NCI-H748 (cell line): Measurements from ENCODE around the gene TNFRSF4.
"Not testable (repeated sequence)": the region's sequence is repeated elsewhere in the genome, so short reads cannot be mapped to it uniquely, and the experiment has no call there.

Experiments
- DNase-seq: peaks from one replicate; lab custom pipeline; 2025; ENCODE audit not compliant: unreplicated experiment; lab: John Stamatoyannopoulos, UW

The TNFRSF4 gene

DNA sequence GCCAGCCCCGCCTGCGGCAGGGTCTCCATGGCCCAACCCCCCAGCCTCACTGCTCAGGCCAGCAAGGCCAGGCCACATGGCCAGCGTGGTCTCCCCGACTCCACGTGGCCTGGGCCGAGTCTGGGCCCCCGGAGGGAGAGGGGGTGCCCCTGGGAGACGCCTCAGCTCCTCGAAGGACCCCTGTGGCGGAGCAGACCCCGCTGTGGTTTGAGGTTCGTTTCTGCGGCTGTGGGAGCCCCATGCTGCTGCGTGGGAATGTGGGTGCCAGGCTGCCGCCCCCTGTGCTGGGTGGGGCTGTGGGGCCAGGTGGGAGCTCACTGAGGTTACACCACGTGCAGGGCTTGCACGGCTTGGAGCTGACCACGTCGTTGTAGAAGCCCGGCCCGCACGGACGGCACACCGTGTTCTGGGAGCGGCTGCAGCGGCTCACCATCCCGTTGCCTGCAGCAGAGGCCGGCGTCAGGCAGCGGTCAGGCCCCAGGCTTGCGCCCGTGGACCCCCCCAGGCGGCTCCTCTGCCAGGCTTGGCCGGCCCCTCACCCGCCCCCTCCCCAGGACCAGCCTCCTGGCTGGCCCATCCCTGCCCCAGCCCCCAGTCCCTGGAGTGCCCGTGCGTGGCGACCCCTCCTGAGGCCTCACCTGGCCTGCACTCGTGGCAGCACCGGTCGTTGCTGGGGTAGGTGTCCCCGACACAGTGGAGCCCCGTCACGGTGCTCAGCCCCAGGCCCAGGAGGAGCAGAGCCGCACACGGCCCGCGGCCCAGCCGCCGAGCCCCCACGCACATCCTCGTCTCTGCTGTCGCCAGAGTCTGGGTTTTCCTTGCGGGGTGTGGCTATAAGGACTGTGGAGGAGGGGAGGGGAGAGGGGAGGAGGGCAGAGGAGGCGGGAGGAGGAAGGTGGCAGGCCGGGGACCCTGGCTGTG is at the start of gene TNFRSF4:
Gene TNFRSF4, minus strand, starts transcription at position 809 of the 921 bp plus-strand sequence. Its CDS starts 26 bp downstream, at position 783.
- no peak for DNase-seq

GRCh38 chr1:1262758-1263157 is 48.8 kb upstream of the TNFRSF4 start:
- DNase-seq, result no peak

DNA sequence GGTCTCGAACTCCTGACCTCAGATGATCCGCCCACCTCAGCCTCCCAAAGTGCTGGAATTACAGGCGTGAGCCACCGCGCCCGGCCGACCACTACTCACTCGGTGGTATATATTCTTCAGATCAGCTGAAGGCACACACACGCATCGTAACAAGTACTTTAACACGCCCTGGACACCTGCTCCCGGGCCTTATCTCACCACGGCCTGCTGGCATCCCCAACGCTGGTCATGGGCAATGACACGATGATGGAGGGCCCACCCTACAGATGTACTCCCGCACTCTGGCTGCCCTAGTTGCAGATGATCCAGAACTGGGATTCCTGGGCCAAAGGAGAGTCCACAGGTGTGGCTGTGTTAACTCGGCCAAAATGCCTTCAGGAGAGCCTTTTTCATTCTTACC is 48.1 kb upstream of the TNFRSF4 start:
- no peak for DNase-seq

- DNase-seq, result no peak
Measured at GRCh38 chr1:1260843-1261560, 47.0 kb upstream of the TNFRSF4 start.

GRCh38 chr1:1259951-1260600 is 46.1 kb upstream of the TNFRSF4 start:
- DNase-seq, result no peak

- no peak for DNase-seq
Measured at GRCh38 chr1:1259540-1259939, 45.6 kb upstream of the TNFRSF4 start.

- no peak for DNase-seq
Measured at GRCh38 chr1:1259119-1259488, 45.2 kb upstream of the TNFRSF4 start.

DNA sequence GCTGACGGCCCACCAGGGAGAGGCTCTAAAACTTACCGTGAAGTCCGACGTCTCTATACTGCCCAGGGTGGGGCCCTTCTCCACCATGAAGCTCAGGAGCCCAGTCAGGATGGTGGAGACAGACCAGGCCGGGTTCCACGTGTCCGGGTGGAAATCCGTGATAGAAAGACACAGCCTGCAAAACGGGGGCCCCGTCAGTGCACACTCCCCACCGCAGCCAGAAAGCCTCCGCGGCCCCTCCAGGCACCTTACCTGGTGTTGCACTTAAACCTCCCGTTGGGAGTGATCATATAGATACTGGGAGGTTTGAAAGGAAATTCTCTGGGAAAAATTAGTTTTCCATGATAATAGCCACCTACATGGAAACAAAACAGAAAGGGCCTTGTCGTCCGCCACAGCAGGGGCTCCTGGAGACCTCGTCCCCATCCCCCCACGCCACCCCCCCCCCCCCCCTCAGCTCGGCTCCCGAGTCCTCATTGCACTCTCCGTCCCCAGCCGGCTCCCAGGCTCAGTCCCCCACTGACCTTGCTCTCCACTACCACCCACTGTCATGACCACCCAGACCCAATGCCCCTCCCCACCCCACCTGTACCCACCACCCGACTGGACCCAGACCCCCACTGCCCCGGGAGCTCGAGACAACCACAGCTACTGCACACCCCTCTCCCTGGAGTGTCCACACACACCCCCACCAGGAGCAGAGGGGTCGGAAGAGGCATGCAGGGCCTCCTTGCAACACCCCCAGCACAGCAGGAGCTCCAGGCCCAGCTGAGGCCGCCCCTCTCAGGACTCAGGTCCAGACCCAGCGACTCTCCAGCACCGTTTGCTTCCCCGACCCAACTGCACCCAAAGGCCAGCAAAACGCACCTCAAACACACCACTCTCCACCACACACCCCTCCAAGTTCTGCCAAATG is 43.3 kb upstream of the TNFRSF4 start:
- DNase-seq, result no peak

GRCh38 chr1:1255611-1256010 is 41.7 kb upstream of the TNFRSF4 start:
- no peak for DNase-seq

DNA sequence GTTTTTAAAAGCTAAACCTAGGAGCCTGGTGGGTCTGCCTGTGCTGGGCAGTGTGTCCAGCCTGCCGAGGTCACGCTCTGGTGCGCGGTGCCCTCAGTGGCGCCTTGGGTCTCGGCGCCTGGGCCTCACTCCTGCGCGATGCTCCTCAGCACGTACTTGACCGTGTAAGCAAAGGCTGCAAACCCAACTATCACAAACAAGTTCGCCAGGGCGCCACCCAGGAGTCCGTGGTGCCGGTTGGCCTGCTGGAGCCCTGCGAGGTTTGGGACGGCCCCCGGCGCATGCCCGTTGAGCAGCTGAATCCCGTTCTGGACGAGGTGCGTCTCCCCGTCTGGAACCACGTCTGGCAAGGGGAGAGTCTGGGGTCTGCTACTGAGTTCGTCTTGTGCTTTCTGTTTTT is 41.1 kb upstream of the TNFRSF4 start:
- no peak for DNase-seq

DNA sequence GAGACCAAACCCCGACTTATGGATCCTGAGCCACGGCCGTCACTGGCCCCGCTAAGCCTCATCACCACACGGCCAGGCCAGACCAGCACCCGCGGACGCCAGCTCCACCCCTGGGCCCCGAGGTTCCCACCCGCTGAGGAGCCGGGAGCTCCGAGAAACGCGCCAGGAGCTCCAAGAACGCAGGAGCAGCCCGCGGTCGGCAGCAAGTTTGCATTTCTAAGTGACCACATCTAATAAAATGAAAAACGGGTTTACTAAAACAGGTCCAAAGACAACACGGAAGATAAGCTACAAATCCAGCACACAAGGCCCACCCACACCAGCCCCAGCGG is 40.7 kb upstream of the TNFRSF4 start:
- no peak for DNase-seq

GRCh38 chr1:1253972-1254666 is 40.2 kb upstream of the TNFRSF4 start:
- no peak for DNase-seq

DNA sequence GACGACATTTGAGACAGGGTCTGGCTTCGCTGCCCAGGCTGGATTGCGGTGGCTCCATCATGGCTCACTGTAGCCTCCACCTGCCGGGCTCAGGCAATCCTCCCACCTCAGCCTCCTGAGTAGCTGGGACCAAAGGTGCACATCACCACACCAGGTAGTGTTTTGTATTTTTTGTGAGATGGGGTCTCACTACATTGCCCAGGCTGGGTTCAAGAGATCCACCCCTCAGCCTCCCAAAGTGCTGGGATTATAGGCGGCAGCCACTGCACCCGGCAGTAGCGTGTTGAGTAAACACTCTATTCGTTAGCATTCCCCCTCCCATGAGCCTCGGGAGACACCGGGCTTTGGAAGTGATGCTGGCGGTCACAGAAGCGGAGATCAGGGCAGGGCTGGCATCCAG is 39.4 kb upstream of the TNFRSF4 start:
- no peak for DNase-seq

DNA sequence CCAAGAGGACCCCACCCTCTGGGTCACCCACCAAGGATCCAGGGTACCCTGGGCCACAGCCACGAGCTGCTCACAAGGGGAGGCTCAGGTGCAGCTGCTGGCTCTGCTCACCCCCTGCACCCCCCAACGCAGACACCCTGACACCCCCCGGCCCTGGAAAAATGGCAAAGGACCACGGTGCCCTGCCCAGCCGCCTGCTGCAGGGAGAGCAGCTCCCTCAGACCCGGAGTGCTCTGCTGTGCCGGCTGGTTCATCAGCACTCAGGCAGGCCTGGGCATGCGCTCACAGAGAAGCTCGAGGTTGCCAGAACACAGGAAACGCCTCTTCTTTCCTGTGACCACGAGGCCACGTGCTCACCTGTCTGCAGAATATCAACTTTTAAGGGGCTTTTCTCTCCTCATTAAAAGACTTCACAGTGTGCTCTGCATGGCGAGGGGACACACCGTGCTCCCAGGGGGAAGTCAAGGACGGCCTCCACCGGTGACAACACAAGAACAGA is 36.9 kb upstream of the TNFRSF4 start:
- DNase-seq, result peak; percentile 15

- not testable (repeated sequence) for DNase-seq
Measured at GRCh38 chr1:1248009-1248913, 34.3 kb upstream of the TNFRSF4 start.

DNA sequence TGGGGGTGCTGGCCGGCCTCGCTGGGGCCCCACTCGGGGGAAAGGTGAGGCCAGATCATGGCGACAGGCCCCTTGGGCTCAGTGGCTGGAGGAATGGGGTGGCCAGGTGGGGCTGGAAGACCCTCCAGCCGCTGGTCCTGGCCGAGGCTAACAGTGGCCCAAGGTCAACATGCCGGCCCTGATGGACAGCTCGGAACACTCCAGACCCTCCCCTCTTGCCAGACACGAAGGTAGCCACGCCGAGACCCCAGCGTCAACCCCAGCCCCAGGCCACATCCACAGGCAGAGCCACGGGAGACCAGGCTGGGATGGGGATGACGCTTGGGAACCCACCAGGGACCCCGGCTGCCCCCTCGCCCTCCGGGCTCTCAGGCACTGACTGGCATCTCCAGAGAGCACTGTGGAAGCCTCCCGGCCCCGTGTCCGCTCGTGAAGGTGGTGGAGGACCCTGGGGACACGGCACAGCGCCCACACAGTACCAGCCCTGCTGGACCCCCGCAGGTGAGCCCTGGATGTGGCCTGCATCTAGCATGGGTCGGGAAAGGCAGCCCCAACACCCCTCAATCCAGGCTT is 33.5 kb upstream of the TNFRSF4 start:
- DNase-seq, result no peak

DNA sequence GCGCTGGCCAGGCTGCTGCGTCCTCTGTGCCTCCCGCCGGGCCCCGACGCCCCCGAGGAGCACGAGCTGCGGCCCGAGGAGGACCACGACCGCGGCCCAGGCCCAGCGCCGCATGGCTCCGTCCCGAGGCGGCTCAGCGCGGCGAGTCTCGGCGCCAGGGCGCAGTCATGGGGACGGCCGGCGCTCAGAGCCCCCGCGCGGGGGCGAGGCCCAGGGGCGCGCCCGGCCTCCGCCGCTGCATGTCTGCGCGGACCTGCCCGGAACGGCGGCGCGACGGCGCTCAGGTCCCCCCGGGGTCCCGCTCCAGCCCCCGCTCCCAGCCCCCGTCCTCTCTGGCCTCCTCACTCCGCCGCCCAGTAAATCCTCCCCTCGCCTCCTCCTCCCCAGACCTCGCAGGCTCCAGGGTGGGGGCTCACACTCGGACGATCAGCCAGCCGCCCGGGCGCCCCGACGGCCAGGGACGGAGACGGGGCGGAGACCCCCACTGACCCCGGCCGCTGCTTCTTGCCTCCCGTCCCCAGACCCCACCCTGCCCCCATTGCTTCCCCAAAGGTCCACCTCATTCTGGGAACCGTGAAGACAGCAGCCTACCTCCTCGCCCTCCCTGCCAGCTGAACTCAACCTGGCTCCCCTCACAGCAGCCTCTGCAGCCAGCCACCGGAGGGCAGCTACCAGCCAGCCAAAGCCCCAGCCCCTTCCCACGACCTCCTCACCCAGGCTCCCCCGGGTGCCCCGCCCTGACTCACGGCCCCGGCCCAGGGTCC is 32.8 kb upstream of the TNFRSF4 start, which contains the start of gene C1QTNF12:
Gene C1QTNF12, minus strand, starts transcription at position 146 of the 764 bp plus-strand sequence. Its CDS starts 32 bp downstream, at position 114.
- DNase-seq, result no peak
